ENCODE results near the gene MMGT1.
A peak's percentile ranks its signal among the peaks of the same experiment; 100 is the strongest.

Gene MMGT1

DNA sequence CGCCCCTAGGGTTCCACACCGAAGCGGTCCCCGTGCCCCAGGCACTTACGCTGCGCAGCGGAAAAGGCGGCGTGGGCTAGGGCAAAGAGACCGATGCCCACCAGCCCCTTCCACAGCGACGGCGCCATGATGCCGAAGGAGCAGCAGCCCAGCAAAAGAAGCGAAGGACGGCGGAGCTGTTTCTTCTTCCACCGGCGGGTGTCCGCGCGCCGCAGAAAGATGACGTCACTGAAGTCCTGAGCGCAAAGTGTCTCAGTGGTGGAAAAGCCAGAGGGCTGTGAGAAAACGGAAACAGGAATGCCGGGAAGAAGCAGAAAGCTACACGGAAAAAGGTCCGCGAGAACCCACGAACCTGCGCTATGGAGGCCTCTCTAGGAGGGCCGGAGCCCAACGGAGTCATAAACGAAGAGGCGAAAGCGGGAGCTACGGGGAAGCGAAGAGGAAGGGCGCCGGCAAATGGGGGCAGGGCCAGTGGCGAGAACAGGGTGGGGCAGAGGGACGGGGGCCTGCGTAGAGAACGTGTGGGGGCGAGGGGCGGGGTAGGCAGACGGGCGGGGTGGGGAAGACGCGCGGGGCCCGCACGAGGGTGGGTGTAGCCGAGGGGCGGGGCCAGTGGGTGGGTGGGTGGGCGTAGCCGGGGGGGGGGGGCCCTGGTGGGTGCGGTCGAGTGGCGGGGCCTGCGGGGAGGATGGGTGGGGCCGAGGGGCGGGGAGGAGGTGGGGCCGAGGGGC lies at the start of gene MMGT1:
Gene MMGT1 (minus strand): TSS at position 441 of the 731 bp plus-strand sequence. CDS start 313 bp downstream, at position 128.
- peak; percentile 86 for DNase-seq

DNA sequence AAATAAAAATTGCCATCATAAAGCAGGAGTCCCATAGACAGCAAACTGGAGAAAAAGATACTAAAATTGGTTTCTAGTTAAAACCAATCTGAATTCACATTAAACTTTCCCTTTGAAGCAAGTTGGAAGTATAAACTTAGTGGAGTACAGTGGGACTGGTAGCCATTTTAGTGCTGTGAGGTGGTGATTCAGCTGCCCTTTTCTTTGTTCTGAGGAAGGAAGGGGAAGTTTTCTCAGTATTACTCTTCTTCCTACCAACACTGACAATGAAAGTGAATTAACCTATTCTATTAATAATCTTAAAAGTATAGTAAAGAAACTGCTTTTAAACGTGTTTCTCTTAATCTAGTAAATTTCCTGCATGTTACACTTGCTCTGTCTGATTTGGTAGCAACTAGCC lies 48.1 kb upstream of the MMGT1 start:
- no peak for DNase-seq

DNA sequence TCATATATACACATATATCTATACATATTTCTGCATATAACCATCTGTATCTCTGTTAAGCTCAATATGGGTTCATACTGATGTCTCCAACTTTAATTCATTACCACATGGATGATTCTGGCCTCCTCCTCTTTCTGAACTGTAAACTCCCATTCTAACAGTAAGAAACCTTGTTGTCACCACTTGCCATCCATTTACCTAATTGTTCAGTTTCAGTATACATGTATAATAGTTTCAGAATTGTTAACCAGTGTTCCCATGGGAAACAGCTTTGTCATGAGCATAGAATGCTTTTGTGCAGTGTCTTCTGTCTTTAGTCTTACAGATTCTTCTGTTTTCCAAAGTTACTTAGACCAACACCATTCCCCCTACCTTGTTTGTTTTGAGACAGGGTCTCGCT lies 47.4 kb upstream of the MMGT1 start:
- no peak for DNase-seq

DNA sequence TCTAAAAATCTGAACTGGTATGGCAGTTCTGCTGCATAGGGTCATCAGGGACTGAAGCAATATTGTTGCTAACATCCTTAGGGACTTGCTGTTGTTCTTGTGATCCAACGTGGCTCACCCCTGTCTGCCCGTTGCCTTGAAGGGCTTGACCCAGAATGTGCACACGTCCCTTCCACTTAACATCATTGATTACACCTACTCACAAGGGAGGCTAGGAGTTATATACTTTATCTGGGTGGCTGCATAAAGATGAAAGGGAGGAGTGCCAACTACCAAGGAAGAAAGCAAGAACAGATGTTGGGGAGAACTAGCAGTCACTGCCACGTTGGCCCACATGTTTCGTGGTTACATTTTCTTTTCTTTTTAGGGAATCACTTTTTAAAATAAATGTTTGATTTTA lies 45.4 kb upstream of the MMGT1 start:
- no peak for DNase-seq

DNA sequence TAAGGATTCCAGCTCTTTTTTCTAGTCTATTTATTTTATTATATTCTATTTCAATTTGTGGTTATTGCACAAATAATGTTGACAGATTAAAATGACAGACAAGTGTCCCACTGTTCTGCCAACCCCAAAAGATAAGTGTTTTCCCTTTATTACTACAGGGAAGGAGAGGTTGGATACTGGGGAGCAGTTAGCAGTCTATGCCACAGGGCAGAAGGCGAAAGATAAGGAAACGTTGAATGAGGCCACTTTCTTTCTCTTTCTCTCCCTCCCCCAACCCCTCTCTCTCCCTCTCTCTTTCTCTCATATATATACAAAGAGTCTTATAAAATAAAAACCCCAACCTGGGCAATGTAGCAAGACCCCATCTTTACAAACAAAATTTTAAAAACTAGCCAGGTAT lies 43.1 kb upstream of the MMGT1 start:
- DNase-seq = no peak

DNA sequence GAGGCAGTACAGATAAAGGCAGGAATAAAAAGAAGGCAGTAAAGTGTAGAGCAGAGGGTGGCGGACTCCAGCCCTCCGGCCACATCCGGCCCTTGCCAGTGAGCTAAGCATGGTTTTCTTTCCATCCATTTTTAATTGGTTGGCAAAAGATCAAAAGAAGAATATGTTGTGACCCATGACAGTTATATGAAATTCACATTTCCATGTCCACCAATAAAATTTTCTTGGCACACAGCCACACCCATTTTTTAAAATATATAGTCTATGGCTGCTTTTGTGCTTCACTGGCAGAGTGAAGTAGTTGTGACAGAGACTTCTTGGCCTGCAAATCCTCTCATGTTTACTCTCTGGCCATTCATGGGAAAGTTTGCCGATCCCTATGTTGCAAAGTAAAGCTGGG lies 41.2 kb upstream of the MMGT1 start:
- no peak for DNase-seq

DNA sequence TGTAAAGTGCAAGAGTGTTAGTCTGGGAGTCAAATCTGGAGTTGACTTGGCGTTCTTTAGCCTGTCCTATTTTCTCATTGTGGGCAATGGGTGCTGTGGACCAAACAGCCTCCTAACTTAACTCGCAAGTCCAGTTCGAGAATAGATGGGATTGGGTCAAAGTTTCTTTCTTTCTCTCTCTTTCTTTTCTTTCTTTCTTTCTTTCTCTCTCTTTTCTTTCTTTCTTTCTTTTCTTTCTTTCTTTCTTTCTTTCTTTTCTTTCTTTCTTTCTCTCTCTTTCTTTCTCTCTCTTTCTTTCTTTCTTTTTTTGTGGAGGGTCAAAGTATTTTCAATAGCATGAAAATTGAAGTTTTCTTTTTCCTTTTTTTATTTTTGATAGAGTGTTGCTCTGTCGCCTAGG lies 14.5 kb upstream of the MMGT1 start:
- no peak for DNase-seq

DNA sequence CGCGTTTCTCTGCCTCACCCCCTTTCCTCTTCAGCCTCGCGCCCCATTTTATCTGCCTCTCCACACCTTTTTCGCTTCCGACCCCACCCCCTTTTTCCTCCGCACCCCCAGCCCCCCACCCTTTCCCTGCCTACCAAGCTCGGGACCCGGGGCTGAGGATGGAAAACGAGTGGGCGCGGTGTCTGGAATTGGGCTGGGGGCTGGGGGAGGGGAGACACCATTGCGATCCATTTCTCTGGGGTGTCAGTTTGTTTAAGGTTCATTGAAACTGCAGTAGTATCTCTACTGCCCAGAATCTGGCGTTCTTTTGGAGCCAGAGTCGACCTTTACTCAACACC lies 12.2 kb upstream of the MMGT1 start:
- DNase-seq = no peak

DNA sequence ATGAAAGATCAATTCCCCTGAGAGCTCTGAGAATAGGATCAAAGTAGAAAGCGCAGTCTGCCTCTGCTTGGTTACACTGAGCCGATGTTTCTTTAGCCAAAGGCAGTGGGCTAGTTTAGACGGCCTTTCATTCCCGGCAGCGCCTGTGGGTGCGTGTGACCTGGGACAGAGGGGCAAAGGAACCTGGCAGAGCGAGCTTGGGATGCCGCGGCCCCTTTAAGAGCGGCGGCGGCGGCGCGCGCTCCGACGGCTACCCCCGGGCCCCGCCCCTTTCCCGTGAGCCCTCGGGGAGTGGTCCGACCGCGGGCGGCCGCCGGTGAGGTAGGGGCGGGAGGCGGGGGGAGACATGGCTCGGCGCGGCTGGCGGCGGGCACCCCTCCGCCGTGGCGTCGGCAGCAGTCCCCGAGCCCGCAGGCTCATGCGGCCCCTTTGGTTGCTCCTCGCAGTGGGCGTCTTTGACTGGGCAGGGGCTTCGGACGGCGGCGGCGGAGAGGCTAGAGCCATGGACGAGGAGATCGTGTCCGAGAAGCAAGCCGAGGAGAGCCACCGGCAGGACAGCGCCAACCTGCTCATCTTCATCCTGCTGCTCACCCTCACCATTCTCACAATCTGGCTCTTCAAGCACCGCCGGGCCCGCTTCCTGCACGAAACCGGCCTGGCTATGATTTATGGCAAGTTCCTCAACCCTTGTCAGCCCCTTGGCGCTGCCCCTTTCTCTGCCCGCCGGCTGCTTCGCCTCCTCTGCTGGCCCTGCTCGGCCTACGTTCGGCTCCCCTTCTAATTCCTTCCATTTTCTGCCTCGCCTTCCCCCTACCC lies 11.6 kb upstream of the MMGT1 start, which contains the start of gene SLC9A6:
Gene SLC9A6 (plus strand): TSS at position 279 of the 816 bp plus-strand sequence. CDS start 224 bp downstream, at position 503.
- DNase-seq = peak; percentile 79

DNA sequence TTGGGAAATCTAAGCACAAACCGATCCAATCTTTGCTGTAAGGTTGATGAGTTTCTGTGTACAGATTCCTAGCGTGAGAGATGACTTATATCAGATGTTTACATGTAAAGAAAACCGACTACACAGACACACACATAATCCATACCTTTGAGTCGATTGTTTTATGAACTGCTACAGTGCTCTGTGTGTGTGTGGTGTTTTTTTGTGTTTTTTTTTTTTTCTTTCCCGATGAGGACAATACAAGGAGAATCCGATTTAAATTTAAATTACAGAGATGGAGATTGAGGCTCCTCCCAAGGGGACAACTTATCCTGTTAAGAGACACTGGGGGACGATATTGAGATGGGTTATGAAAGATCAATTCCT lies 11.0 kb upstream of the MMGT1 start:
- DNase-seq = no peak

DNA sequence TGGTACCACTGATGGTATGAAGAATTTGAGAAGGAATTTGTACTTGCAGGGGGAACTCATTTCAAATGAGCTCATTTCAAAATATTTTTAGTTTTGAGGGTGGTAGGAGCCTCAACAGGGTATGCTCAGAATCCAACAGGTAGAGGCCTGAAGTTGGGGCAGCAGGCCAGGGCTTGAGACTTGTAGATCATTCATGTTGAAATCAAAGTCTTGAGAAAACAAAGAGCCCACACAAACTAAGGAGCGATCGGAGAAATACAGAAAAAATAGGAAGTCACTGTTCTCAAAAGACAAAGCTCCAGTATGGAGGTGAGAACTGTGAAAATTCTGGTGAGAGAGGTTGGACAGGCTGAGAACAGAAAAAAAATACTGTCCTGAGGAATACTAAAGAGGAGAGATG lies 10.5 kb upstream of the MMGT1 start:
- DNase-seq = no peak

DNA sequence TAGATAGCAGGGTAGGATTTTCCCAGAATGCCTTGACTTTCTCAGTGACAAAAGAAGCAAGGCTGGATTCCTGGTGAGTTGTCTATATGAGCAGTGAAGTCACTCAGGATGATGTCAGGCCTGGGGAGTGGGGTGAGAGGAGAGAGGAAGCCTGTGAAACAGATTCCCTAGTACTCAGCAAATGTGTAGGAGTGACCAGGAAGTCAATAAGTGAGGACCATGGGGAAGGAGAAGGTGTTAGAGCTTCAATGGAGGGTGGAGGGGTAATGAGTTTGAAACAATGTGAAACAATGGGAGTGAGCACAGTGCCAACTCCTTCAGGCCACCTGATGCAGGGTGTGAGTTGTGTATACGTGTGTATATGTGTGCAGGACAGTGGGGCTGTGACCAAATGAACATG lies 9.1 kb upstream of the MMGT1 start:
- no peak for DNase-seq

DNA sequence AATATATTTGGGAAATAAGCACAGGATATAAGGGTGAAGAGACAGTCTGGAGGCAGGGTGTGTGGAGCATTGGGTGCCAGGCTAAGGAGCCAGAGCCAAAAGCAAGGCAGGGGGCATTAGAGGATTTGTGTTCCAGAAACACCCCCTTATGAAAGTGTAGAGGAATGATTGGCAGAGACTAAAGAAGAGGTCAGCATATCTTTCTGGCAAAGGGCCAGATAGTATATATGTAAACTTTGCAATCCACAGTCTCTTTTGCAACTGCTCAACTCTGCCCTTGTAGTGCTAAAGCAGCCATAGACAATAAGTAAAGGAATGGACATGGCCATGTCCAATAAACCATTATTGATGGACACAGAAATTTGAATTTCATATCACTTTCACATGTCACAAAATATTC lies 7.9 kb upstream of the MMGT1 start:
- DNase-seq = no peak

DNA sequence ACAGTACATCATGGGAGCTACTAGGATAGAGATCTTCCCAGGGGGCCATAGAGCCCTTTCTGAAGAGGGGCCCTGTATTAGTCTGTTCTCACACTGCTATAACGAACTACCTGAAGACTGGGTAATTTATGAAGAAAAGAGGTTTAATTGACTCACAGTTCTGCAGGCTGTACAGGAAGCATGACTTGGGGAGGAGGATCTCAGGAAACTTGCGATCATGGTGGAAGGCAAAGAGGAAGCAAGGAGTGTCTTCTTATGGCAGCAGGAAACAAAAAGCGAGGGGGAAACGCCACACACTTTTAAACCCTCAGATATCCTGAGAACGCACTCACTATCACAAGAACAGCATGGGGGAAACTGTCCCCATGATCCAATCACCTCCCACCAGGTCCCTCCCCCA lies 7.2 kb upstream of the MMGT1 start:
- DNase-seq = no peak

DNA sequence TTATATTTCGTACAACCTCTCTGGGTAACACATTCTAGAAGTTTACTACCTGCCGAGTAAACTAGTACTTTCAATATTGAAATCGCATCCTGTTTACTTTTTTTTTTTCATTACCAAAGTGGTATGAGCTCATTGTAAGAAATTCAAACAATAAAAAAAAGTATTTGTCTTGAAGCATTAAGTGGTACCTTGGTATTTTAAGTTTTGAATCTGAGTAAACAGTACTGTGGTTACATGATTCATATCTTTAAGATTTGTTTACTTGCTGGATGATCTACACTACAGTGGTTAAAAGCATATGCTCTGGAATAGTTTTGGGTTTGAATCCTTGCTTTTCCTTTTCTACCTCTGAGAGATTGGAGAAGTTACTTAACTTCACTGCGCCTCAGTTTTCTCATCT lies 3.8 kb upstream of the MMGT1 start:
- DNase-seq = no peak

DNA sequence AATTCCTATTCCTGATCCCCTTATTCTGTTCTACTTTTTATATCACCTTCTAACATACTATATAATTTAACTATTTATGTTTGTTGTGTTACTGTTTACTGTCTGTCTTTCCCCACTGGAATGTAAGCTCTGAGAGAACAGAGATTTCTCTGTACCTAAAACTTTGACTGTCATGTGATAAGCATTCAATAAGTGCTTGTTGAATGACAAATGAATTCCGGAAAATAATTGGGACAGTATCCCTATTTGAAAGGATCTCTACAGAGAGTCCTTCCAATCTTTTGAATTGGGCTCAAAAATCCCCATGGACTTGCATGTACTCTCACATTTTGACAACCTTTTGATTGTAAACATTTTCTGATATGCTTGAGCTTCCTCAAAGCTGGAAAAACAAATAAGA lies 1.6 kb upstream of the MMGT1 start:
- no peak for DNase-seq

DNA sequence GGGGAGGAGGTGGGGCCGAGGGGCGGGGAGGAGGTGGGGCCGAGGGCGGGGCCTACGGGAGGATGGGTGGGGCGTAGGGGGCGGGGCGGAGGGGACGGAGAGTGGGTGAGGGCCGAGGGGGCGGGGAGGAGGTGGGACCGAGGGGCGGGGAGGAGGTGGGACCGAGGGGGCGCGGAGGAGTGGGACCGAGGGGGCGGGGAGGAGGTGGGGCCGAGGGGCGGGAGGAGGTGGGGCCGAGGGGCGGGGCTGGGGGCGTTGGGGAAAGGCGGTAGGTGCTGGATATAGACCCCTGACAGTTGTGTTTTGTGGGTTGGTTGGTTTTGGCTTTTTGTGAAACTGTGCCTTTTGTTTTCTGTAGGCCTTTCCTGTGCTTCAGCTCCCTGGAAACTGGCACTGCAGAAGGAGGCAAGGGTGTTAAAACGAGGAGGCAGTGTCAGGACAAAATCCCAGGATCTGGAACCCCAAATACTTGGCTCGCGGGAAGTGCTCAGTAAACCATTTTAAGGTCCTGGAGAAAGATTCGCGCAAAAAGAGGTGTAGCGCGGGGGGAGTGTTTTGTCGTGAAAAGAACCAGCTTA lies 580 bp upstream of the MMGT1 start:
- peak; percentile 72 for DNase-seq

DNA sequence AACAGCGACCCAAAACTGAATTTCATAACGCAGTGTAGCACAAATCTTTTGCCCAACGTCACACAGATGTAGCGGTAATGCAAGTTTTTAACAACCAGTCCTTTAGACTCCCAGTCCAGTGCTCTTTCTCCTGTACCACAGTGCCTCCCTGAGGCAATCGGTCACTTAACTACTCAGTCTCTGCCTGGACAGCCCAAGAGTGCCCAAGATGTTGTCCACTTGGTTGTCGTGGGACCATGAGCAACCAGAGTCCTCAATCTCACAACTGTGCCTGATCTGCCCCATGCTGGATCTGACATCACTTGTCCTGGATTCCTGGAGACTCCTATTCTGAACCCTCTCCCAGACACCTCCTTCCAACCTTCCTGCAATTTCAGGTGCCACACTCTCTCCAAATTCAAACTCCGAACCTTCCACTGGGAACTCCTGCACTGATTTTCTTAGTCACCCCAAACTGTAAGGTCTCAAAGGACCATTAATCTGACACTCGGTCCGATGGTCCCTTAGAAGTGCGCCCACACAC lies 702 bp downstream of the MMGT1 start:
- peak; percentile 6 for DNase-seq

DNA sequence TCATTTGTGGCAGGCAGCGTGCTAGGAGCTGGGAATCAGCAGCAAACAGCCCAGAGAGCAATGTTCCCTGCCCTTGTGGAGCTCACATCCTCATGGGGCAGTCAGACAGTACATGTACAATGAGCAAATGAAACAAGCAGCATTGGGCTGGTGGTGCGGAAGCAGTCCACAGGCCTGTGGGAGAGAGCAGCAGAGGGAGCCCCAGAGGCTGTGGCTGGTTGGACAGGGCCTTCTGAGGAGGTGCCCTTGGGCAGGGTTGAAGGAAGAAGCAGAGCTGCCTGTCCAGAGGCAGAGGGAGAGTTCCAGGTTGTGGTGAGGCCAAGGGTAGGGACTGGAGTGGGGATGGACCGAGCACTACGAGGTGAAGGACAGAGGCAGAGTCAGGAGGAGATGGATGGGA lies 22.5 kb downstream of the MMGT1 start:
- DNase-seq = no peak

DNA sequence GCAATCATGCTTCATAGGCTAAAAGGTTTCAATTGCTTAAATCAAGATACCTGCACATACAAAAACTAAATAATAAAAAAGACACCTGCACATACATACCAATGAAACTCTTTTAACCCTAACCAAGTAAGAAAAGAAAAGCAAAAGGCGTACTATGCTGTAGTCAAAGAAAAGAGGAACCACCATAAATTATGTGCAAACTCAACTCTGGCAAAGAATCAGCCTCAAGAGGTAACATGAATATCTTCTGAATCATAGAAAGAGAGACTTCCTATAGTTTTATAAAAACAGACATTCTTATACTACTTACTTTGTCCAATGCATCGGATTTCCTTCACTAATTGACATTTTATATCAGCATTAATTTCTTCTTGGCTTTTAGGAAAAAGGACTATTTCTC lies 29.3 kb downstream of the MMGT1 start:
- DNase-seq = no peak

DNA sequence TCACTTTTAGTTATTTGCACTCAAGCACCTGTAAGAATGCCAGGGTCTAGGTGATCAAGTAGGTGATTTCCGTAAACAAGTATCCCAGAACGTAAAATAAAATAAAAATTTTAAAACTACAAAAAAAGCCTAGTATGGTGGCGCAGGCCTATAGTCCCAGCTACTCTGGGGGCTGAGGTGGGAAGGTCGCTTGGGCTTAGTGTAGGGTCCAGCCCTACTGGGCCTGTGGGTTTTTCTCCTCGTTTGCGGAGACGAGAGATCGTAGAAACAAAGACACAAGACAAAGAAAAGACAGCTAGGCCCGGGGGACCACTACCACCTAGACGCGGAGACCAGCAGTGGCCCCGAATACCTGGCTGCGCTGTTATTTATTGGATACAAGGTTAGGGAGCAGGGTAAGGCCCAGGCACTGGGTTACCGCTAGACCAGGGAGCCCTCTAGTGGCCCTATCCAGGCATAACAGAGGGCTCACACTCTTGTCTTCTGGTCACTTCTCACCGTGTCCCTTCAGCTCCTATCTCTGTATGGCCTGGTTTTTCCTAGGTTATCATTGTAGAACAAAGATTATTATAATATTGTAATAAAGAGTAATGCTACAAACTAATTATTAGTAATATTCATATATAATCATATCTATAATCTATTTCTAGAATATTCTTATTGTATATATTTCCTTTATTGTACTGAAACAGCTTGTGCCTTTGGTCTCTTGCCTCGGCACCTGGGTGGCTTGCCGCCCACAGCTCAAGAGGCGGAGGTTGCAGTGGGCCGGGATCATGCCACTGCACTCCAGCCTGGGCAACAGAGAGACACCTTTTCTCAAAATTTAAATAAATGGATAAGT lies 41.9 kb downstream of the MMGT1 start:
- peak; percentile 23 for DNase-seq

DNA sequence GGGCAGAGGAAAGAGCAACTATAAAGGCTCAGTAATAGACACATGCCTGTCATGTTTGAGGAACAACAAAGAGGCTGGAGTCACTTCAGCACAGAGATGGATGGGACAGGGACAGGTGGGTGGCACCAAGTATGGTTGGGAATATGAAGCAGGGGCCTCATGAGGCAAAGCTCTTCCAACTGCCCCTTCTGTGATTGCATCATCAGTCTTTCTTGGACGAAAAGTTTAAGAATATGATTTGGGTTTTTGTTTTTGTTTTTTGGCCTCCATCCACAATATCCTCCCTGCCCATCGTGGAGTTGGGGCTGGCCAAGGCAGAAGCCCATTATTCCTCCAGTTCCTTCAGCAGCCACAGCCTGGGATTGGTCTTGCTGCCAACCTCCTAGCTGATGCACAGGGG lies 45.9 kb downstream of the MMGT1 start:
- no peak for DNase-seq

DNA sequence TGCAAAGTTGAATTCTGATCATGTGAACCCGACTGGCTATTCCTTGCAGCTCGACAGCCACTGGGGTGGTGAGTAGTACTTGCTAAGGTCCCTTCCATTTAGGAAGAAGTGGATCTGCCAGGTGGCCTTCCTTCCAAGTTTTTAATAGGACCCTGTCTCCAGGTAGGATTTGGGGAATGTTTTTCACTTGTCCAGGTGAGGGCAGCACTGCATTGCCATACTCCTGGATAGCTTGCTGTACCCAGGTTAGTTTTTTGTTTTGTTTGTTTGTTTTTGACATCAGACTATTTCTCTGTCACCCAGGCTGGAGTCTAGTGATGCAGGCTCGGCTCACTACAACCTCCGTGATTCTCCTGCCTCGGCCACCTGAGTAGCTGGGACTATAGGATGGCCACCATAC lies 50.4 kb downstream of the MMGT1 start:
- DNase-seq = no peak
